Loucy (cell line): Measurements from ENCODE around the gene ZDHHC14.

Experiments used
- CTCF ChIP-seq: fragments of 200-600 bp; sonication (generic); conservative IDR thresholded peaks from 2 replicates; pipeline ENCODE4 v1.5.1; 2014; ENCODE audit warnings: mild to moderate bottlenecking, antibody characterized with exemption, low read length
- EZH2phosphoT487 ChIP-seq: fragments of 200-600 bp; IDR thresholded peaks from 2 replicates; pipeline ENCODE4 v1.6.1; 2018; ENCODE audit warnings: antibody characterized with exemption, mild to moderate bottlenecking, moderate library complexity, borderline replicate concordance

- TF ChIP-seq CTCF: no peak
- TF ChIP-seq EZH2phosphoT487: no peak
These were observed 106.3 kb downstream of the ZDHHC14 start for GRCh38 chr6:157487110-157487773.
